ENCODE measurements around the gene LSR.

GRCh38 chr19:35295792-35296462, 47.1 kb downstream of the LSR start:
- TF ChIP-seq MAFK (IDR thresholded peaks at IDR 0.05; ENCODE audit: low read depth, low read length) (no peak), POLR2A (IDR thresholded peaks at IDR 0.05; ENCODE audit: low read depth, low read length) (no peak), CTCF (conservative IDR thresholded peaks at IDR 0.05; ENCODE audit: low read depth, low read length) (no peak), MAZ (IDR thresholded peaks at IDR 0.05; ENCODE audit: borderline replicate concordance, low read depth, low read length) (no peak), MXI1 (IDR thresholded peaks at IDR 0.05; ENCODE audit: borderline replicate concordance, low read depth, low read length) (no peak), SMC3 (IDR thresholded peaks at IDR 0.05; ENCODE audit: low read depth, low read length) (no peak), RCOR1 (IDR thresholded peaks at IDR 0.05; ENCODE audit: insufficient replicate concordance, low read length) (no peak), NFE2L2 (IDR thresholded peaks at IDR 0.05; ENCODE audit: low read depth, low read length) (no peak)

All from IMR-90 (cell line).